Right lobe of liver (tissue), 4 donors: ENCODE measurements around the gene SH3YL1.

ENCODE experiments used
- POLR2A ChIP-seq: fragments of 450-650 bp; IDR thresholded peaks from one replicate; pipeline ENCODE4 v1.6.1; 2017; ENCODE audit warnings: antibody characterized with exemption, mild to moderate bottlenecking
- TF ChIP-seq, protein P1 (sequence below), 4 donors: fragments of 200-600 bp in 3 of 4; fragments of 450-650 bp in 1 of 4; IDR thresholded peaks; one replicate each; pipeline versions ENCODE4 v1.5.1 to v1.8.0; 2016 to 2022; ENCODE audit warnings: antibody characterized with exemption in 4 of 4, mild to moderate bottlenecking in 2 of 4
- donor health status: DM: no; HTN: no; CAD: no.
- donor health status: DM: no; HTN: no; CAD: no.
- donor health status: DM: no; HTN: yes; CAD: no.

- TF ChIP-seq, protein P1, sequence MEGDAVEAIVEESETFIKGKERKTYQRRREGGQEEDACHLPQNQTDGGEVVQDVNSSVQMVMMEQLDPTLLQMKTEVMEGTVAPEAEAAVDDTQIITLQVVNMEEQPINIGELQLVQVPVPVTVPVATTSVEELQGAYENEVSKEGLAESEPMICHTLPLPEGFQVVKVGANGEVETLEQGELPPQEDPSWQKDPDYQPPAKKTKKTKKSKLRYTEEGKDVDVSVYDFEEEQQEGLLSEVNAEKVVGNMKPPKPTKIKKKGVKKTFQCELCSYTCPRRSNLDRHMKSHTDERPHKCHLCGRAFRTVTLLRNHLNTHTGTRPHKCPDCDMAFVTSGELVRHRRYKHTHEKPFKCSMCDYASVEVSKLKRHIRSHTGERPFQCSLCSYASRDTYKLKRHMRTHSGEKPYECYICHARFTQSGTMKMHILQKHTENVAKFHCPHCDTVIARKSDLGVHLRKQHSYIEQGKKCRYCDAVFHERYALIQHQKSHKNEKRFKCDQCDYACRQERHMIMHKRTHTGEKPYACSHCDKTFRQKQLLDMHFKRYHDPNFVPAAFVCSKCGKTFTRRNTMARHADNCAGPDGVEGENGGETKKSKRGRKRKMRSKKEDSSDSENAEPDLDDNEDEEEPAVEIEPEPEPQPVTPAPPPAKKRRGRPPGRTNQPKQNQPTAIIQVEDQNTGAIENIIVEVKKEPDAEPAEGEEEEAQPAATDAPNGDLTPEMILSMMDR (IDR thresholded peaks at IDR 0.05) = no peak
- TF ChIP-seq POLR2A = no peak
Measured at GRCh38 chr2:287911-288757, 24.3 kb upstream of the SH3YL1 start, which contains the start of gene ALKAL2.
